ENCODE data around the gene SEMA3E.
"Not testable (repeated sequence)": the region's sequence is repeated elsewhere in the genome, so short reads cannot be mapped to it uniquely, and the experiment has no call there.

Gene SEMA3E

GRCh38 chr7:83648464-83649241 lies at the start of gene SEMA3E:
TSS of gene SEMA3E (minus strand) at chr7:83649139.
- DNase-seq (ENCODE audit: low read depth): no peak

- no peak for DNase-seq (ENCODE audit: low read depth)
These were observed 49.0 kb upstream of the SEMA3E start for GRCh38 chr7:83697804-83698530.

- no peak for DNase-seq (ENCODE audit: low read depth)
These were observed 47.2 kb upstream of the SEMA3E start for GRCh38 chr7:83696101-83696500.

- DNase-seq (ENCODE audit: low read depth): no peak
These were observed 46.4 kb upstream of the SEMA3E start for GRCh38 chr7:83695128-83695960.

- no peak for DNase-seq (ENCODE audit: low read depth)
These were observed 44.3 kb upstream of the SEMA3E start for GRCh38 chr7:83693256-83693655.

- DNase-seq (ENCODE audit: low read depth): no peak
These were observed 42.2 kb upstream of the SEMA3E start for GRCh38 chr7:83691095-83691494.

- no peak for DNase-seq (ENCODE audit: low read depth)
These were observed 40.9 kb upstream of the SEMA3E start for GRCh38 chr7:83689855-83690254.

- no peak for DNase-seq (ENCODE audit: low read depth)
These were observed 37.5 kb upstream of the SEMA3E start for GRCh38 chr7:83686416-83686815.

GRCh38 chr7:83684928-83685327 lies 36.0 kb upstream of the SEMA3E start:
- no peak for DNase-seq (ENCODE audit: low read depth)

GRCh38 chr7:83681200-83681778 lies 32.4 kb upstream of the SEMA3E start:
- DNase-seq (ENCODE audit: low read depth): no peak

GRCh38 chr7:83677180-83677866 lies 28.4 kb upstream of the SEMA3E start:
- DNase-seq (ENCODE audit: low read depth): no peak

GRCh38 chr7:83673291-83673690 lies 24.4 kb upstream of the SEMA3E start:
- not testable (repeated sequence) for DNase-seq (ENCODE audit: low read depth)

- no peak for DNase-seq (ENCODE audit: low read depth)
These were observed 23.2 kb upstream of the SEMA3E start for GRCh38 chr7:83672157-83672556.

- no peak for DNase-seq (ENCODE audit: low read depth)
These were observed 14.2 kb upstream of the SEMA3E start for GRCh38 chr7:83663131-83663530.

GRCh38 chr7:83658126-83658525 lies 9.2 kb upstream of the SEMA3E start:
- no peak for DNase-seq (ENCODE audit: low read depth)

GRCh38 chr7:83655951-83656556 lies 7.1 kb upstream of the SEMA3E start:
- DNase-seq (ENCODE audit: low read depth): no peak

- no peak for DNase-seq (ENCODE audit: low read depth)
These were observed 3.5 kb upstream of the SEMA3E start for GRCh38 chr7:83652481-83652880.

- DNase-seq (ENCODE audit: low read depth): no peak
These were observed 762 bp upstream of the SEMA3E start for GRCh38 chr7:83649701-83650100.

- no peak for DNase-seq (ENCODE audit: low read depth)
These were observed 2.9 kb downstream of the SEMA3E start for GRCh38 chr7:83646027-83646426.

GRCh38 chr7:83643739-83644138 lies 5.2 kb downstream of the SEMA3E start:
- DNase-seq (ENCODE audit: low read depth): no peak

- no peak for DNase-seq (ENCODE audit: low read depth)
These were observed 5.9 kb downstream of the SEMA3E start for GRCh38 chr7:83643012-83643411.

Measured in stimulated activated CD8-positive, alpha-beta memory T cell treated with anti-CD3 and anti-CD28 coated beads, Interleukin-12 subunit alpha, Interleukin-12 subunit beta, amount 100 ng/mL, for 4 hours (primary cell).